HepG2 (cell line): ENCODE measurements around the gene CYP4F22. TPM values are rescaled to one million over a fixed set of nuclear protein-coding genes. Genes with fewer than 3 reads are reported as not detected.
A peak's percentile ranks its signal among the peaks of the same experiment; 100 is the strongest.

Experiments used
- CENPT ChIP-seq: sonication (generic); formaldehyde crosslinking; IDR thresholded peaks from 2 replicates; pipeline ENCODE4 v1.8.0; 2022; ENCODE audit warnings: low read depth, mild to moderate bottlenecking, moderate library complexity, missing genetic modification reagents
- ESRRA ChIP-seq: sonication (generic); formaldehyde crosslinking; IDR thresholded peaks from 2 replicates; pipeline ENCODE4 v1.5.1; 2020; ENCODE audit warnings: mild to moderate bottlenecking, low read depth, missing genetic modification reagents
- FOSL1 ChIP-seq: sonication (generic); formaldehyde crosslinking; IDR thresholded peaks from 2 replicates; pipeline ENCODE4 v1.9.0; 2021; ENCODE audit warnings: missing genetic modification reagents, borderline replicate concordance
- PAF1 ChIP-seq: IDR thresholded peaks from 2 replicates; pipeline ENCODE4 v1.6.1; 2016; ENCODE audit warnings: missing genetic modification reagents, missing compliant biosample characterization
- SRSF9 ChIP-seq: fragments of 200-400 bp; formaldehyde crosslinking; IDR thresholded peaks from 2 replicates; pipeline ENCODE4 v1.6.1; 2018; ENCODE audit warnings: borderline replicate concordance, mild to moderate bottlenecking, low read depth, low read length; ENCODE audit not compliant: insufficient read depth, poor library complexity, severe bottlenecking
- TBX2 ChIP-seq: sonication (generic); formaldehyde crosslinking; IDR thresholded peaks from 2 replicates; pipeline ENCODE4 v1.5.0; 2020; ENCODE audit warnings: missing genetic modification reagents, mild to moderate bottlenecking, borderline replicate concordance
- TRIM24 ChIP-seq: sonication (generic); formaldehyde crosslinking; IDR thresholded peaks from 2 replicates; pipeline ENCODE4 v1.8.0; 2022; ENCODE audit warnings: mild to moderate bottlenecking, missing genetic modification reagents
- ZBTB38 ChIP-seq: sonication (generic); formaldehyde crosslinking; IDR thresholded peaks from 2 replicates; pipeline ENCODE4 v1.5.1; 2020; ENCODE audit warnings: mild to moderate bottlenecking, missing genetic modification reagents
- ZC3H13 ChIP-seq: sonication (generic); formaldehyde crosslinking; IDR thresholded peaks from 2 replicates; pipeline ENCODE4 v1.8.1; 2023; ENCODE audit warnings: mild to moderate bottlenecking, missing genetic modification reagents, moderate library complexity
- ZNF124 ChIP-seq: sonication (generic); formaldehyde crosslinking; IDR thresholded peaks from 2 replicates; pipeline ENCODE4 v1.4.0; 2020; ENCODE audit warnings: missing genetic modification reagents
- ZNF431 ChIP-seq: sonication (generic); formaldehyde crosslinking; IDR thresholded peaks from 2 replicates; pipeline ENCODE4 v1.9.0; 2022; ENCODE audit warnings: missing genetic modification reagents, low read depth, mild to moderate bottlenecking, borderline replicate concordance
- ZNF7 ChIP-seq: IDR thresholded peaks from 2 replicates; pipeline ENCODE4 v1.6.1; 2016; ENCODE audit warnings: missing biosample characterization, missing genetic modification reagents
- polyA plus RNA-seq, 8 experiments: library from polyadenylated mRNA; depleted of rRNA in 3 of 8; stranded (reverse) in 7 of 8; unstranded in 1 of 8; fragments of >200 nt; fragmentation: Illumina TruSeq in 4 of 8; extraction: Trizol in 4 of 8; gene quantifications; 2 replicates each; pipeline versions ENCODE4 v1.2.1 to v1.2.3, GENCODE V29; 2011 to 2016; ENCODE audit warnings: low read depth in 4 of 8, missing spikeins in 1 of 8, mixed read lengths in 1 of 8; ENCODE audit not compliant: insufficient read depth in 1 of 8
- total RNA-seq, 5 experiments: library from RNA; depleted of rRNA; stranded (reverse); fragments of >200 nt; fragmentation: Illumina TruSeq; extraction: Trizol; gene quantifications; 2 replicates each; pipeline ENCODE4 v1.2.3, GENCODE V29; 2016; ENCODE audit warnings: low read depth in 1 of 5
- TF ChIP-seq, protein P1 (sequence below): IDR thresholded peaks from 2 replicates; pipeline ENCODE4 v1.6.1; 2016; ENCODE audit warnings: control low read depth
- TF ChIP-seq, protein P2 (sequence below): sonication (generic); formaldehyde crosslinking; IDR thresholded peaks from 2 replicates; pipeline ENCODE4 v1.8.0; 2022; ENCODE audit warnings: mild to moderate bottlenecking, missing genetic modification reagents, moderate library complexity
- TF ChIP-seq, protein P3 (sequence below): sonication (generic); formaldehyde crosslinking; IDR thresholded peaks from 2 replicates; pipeline ENCODE4 v1.5.0; 2020; ENCODE audit warnings: mild to moderate bottlenecking, missing genetic modification reagents, borderline replicate concordance

CYP4F22 gene
- total and polyA plus RNA-seq, 2 of the 13 experiments (the other 11 are each of a cell fraction or from before 2014, with no cell fraction given): 0.05 TPM; not detected in 1

DNA sequence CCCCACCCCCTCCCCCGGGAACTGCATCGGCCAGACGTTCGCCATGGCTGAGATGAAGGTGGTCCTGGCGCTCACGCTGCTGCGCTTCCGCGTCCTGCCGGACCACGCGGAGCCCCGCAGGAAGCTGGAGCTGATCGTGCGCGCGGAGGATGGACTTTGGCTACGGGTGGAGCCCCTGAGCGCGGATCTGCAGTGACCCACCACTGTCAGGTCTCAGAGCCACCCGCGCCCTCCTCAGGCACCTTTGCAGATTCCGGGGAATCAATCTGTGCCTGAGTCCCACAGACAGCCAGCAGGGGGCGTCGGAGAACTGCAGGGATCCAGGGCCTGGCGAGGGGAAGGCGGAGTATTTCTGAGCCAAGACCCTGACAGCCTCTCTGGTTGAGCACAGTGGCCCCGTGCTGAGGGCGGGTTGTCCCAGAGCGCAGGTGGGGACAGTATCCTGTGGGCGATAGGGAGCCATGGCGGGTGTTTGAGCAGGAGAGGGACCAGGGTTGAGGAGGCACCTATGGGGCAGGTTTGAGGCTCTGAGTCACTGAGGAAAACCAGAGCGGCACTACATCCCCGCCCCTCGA is 76.3 kb downstream of the CYP4F22 start (continued):
- TF ChIP-seq, protein P1, sequence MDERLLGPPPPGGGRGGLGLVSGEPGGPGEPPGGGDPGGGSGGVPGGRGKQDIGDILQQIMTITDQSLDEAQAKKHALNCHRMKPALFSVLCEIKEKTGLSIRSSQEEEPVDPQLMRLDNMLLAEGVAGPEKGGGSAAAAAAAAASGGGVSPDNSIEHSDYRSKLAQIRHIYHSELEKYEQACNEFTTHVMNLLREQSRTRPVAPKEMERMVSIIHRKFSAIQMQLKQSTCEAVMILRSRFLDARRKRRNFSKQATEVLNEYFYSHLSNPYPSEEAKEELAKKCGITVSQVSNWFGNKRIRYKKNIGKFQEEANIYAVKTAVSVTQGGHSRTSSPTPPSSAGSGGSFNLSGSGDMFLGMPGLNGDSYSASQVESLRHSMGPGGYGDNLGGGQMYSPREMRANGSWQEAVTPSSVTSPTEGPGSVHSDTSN: no peak
- TF ChIP-seq FOSL1 (no peak), TRIM24 (no peak), ESRRA (CRISPR knock-in tag) (no peak), ZNF7 (CRISPR knock-in tag) (no peak), SRSF9 (no peak), ZNF431 (CRISPR knock-in tag) (no peak), ZC3H13 (no peak), CENPT (CRISPR knock-in tag) (no peak), ZBTB38 (CRISPR knock-in tag) (no peak), PAF1 (CRISPR knock-in tag) (no peak), ZNF124 (peak; percentile 56; the same call in 1 of the 2 replicates), TBX2 (CRISPR knock-in tag) (no peak)
- TF ChIP-seq, protein P2, sequence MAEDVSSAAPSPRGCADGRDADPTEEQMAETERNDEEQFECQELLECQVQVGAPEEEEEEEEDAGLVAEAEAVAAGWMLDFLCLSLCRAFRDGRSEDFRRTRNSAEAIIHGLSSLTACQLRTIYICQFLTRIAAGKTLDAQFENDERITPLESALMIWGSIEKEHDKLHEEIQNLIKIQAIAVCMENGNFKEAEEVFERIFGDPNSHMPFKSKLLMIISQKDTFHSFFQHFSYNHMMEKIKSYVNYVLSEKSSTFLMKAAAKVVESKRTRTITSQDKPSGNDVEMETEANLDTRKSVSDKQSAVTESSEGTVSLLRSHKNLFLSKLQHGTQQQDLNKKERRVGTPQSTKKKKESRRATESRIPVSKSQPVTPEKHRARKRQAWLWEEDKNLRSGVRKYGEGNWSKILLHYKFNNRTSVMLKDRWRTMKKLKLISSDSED (CRISPR knock-in tag): no peak
- TF ChIP-seq, protein P3, sequence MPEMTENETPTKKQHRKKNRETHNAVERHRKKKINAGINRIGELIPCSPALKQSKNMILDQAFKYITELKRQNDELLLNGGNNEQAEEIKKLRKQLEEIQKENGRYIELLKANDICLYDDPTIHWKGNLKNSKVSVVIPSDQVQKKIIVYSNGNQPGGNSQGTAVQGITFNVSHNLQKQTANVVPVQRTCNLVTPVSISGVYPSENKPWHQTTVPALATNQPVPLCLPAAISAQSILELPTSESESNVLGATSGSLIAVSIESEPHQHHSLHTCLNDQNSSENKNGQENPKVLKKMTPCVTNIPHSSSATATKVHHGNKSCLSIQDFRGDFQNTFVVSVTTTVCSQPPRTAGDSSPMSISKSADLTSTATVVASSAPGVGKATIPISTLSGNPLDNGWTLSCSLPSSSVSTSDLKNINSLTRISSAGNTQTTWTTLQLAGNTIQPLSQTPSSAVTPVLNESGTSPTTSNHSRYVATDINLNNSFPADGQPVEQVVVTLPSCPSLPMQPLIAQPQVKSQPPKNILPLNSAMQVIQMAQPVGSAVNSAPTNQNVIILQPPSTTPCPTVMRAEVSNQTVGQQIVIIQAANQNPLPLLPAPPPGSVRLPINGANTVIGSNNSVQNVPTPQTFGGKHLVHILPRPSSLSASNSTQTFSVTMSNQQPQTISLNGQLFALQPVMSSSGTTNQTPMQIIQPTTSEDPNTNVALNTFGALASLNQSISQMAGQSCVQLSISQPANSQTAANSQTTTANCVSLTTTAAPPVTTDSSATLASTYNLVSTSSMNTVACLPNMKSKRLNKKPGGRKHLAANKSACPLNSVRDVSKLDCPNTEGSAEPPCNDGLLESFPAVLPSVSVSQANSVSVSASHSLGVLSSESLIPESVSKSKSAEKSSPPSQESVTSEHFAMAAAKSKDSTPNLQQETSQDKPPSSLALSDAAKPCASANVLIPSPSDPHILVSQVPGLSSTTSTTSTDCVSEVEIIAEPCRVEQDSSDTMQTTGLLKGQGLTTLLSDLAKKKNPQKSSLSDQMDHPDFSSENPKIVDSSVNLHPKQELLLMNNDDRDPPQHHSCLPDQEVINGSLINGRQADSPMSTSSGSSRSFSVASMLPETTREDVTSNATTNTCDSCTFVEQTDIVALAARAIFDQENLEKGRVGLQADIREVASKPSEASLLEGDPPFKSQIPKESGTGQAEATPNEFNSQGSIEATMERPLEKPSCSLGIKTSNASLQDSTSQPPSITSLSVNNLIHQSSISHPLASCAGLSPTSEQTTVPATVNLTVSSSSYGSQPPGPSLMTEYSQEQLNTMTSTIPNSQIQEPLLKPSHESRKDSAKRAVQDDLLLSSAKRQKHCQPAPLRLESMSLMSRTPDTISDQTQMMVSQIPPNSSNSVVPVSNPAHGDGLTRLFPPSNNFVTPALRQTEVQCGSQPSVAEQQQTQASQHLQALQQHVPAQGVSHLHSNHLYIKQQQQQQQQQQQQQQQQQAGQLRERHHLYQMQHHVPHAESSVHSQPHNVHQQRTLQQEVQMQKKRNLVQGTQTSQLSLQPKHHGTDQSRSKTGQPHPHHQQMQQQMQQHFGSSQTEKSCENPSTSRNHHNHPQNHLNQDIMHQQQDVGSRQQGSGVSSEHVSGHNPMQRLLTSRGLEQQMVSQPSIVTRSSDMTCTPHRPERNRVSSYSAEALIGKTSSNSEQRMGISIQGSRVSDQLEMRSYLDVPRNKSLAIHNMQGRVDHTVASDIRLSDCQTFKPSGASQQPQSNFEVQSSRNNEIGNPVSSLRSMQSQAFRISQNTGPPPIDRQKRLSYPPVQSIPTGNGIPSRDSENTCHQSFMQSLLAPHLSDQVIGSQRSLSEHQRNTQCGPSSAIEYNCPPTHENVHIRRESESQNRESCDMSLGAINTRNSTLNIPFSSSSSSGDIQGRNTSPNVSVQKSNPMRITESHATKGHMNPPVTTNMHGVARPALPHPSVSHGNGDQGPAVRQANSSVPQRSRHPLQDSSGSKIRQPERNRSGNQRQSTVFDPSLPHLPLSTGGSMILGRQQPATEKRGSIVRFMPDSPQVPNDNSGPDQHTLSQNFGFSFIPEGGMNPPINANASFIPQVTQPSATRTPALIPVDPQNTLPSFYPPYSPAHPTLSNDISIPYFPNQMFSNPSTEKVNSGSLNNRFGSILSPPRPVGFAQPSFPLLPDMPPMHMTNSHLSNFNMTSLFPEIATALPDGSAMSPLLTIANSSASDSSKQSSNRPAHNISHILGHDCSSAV (CRISPR knock-in tag): no peak
